ENCODE results near the gene ANKRD9. TPM values are rescaled to one million over a fixed set of nuclear protein-coding genes. Genes with fewer than 3 reads are reported as not detected.

Gene ANKRD9
- total and polyA plus RNA-seq, 8 donors, result 5.3 to 357 (median 27.0) TPM

DNA sequence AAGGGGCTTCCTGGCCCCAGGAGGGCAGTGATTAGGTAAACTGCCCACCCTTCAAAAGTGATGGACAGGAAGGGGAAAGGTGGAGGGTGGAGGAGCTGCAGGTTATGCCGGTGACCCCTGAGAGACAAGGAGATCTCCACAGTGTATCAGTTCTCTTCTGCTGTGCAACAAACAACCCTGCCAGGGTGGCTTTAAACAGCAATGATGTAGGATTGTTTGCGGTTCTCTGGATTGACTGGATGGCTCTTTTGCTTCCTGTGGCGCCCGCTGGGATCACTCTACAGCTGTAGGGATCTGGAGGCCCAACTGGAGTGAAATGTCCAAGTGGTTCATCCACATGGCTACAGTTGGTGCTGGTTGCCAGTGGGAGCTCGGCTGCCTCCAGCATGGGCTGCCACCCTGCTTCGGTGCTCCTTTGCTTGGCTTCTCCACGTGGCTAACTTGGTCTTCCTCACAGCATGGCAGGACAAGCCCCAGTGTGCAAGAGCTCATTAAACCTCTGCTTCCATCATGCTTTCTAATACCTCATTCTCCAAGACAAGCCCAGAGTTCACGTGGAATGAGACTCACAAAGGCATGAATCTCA is 8.6 kb upstream of the ANKRD9 start:
- 86 to 97% (median 88%) methylated on average over 7 to 8 of the region's 8 CpGs for WGBS, 5 donors
- Histone ChIP-seq H3K36me3 (no peaks in the 10 kb centered on the region), H3K27ac (no peak overlapping the region), H3K27me3 (no peaks in the 10 kb centered on the region), H3K4me3 (no peak overlapping the region), H3K9me3 (no peaks in the 10 kb centered on the region), H3K4me1 (peaks cover 0 to 17% (median 9%) of the 10 kb centered on the region in 4 donors)
- TF ChIP-seq POLR2AphosphoS5 (IDR thresholded peaks at IDR 0.05) (no peak), POLR2A (IDR thresholded peaks at IDR 0.05) (no peak), EP300 (IDR thresholded peaks at IDR 0.05) (no peak), CTCF (IDR thresholded peaks at IDR 0.05) (no peak)
- intact Hi-C loops (cut with DNase I; ENCODE audit: low total_unique reads), result loop anchor here (5.0 kb wide), 1 partner anchor 81 kb away; no protein-coding TSS in a partner anchor
- no peak for DNase-seq

DNA sequence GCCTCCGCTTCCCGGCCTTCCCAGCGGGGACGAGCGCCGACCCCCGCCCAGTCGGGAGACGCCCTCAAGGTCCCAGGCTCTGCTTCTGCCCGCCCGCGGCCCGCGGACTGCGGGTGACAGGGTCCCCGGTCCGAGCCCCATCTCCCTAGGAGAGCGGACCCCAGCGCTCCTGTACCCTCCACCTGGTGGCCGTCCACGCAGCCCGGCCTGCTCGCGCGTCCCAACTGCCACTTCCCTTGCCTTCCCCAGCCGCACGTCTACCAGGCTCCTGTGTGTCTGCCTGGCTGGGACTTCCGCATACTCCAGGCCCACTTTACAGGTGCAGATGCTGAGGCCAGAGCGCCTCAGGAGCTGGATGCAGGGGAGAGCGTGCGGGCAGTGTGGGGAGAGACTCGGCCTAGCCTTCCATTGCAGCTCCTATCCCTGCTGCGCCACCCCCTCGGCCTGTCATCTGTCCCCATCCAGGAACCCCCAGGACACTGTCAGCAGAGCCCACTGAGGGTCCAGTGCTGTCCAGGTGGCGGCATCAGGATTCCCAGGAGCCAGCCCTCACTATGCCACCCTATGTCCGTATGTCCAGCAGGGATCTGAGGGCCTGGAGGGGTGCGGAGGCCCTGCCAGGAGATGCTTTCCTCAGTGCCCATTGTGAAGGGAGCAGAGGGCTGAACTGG is 8.0 kb upstream of the ANKRD9 start:
- intact Hi-C loops (cut with DNase I; ENCODE audit: low total_unique reads), result loop anchor here (5.0 kb wide), 1 partner anchor 80 kb away; no protein-coding TSS in a partner anchor
- 25 to 90% (median 29%) methylated on average over 10 to 37 of the region's 37 CpGs for WGBS, 5 donors
- no peaks in the 10 kb centered on the region for H3K9me3 ChIP-seq
- H3K4me1 ChIP-seq, result peaks cover 0 to 14% (median 9%) of the 10 kb centered on the region in 4 donors
- H3K4me3 ChIP-seq, result peak overlapping the region; percentile 63 to 83 (median 72)
- H3K27me3 ChIP-seq, result no peaks in the 10 kb centered on the region
- H3K27ac ChIP-seq, result peak overlapping the region; percentile 28 to 82 (median 74)
- DNase-seq, result peak in 1 of 2 donors; percentile 58
- no peaks in the 10 kb centered on the region for H3K36me3 ChIP-seq
- TF ChIP-seq POLR2AphosphoS5 (IDR thresholded peaks at IDR 0.05), result no peak

- peak overlapping the region; percentile 63 to 83 (median 72) for H3K4me3 ChIP-seq
- no peaks in the 10 kb centered on the region for H3K36me3 ChIP-seq
- DNase-seq, result peak; percentile 68 to 84
- TF ChIP-seq POLR2AphosphoS5 (IDR thresholded peaks at IDR 0.05) (no peak), CTCF (IDR thresholded peaks at IDR 0.05) (peak in 5 of 7 experiments; percentile 32 to 100 (median 88)), EP300 (IDR thresholded peaks at IDR 0.05) (no peak), POLR2A (IDR thresholded peaks at IDR 0.05) (no peak)
- peak overlapping the region; percentile 28 to 82 (median 74) for H3K27ac ChIP-seq
- no peaks in the 10 kb centered on the region for H3K9me3 ChIP-seq
- H3K4me1 ChIP-seq, result peaks cover 0 to 14% (median 11%) of the 10 kb centered on the region in 4 donors
- WGBS, 5 donors, result 1 to 2% (median 1%) methylated on average over 16 to 93 of the region's 95 CpGs
- intact Hi-C loops (cut with DNase I; ENCODE audit: low total_unique reads), result loop anchor here (5.0 kb wide), 1 partner anchor 79 kb away; no protein-coding TSS in a partner anchor
- H3K27me3 ChIP-seq, result no peaks in the 10 kb centered on the region
Measured at GRCh38 chr14:102516531-102517391, 7.2 kb upstream of the ANKRD9 start.

GRCh38 chr14:102514987-102515733 is 5.6 kb upstream of the ANKRD9 start:
- Histone ChIP-seq H3K27me3 (no peaks in the 10 kb centered on the region), H3K27ac (no peak overlapping the region), H3K4me1 (peaks cover 12 to 30% (median 23%) of the 10 kb centered on the region in 4 donors), H3K9me3 (no peaks in the 10 kb centered on the region), H3K36me3 (no peaks in the 10 kb centered on the region), H3K4me3 (no peak overlapping the region)
- intact Hi-C loops (cut with DNase I; ENCODE audit: low total_unique reads), result loop anchor here (5.0 kb wide), 1 partner anchor 78 kb away; no protein-coding TSS in a partner anchor
- DNase-seq, result no peak
- WGBS, 5 donors, result 74 to 92% (median 85%) methylated on average over 8 to 12 of the region's 12 CpGs
- TF ChIP-seq EP300 (IDR thresholded peaks at IDR 0.05), result no peak
- no peak for TF ChIP-seq POLR2AphosphoS5 (IDR thresholded peaks at IDR 0.05)
- no peak for TF ChIP-seq POLR2A (IDR thresholded peaks at IDR 0.05)
- TF ChIP-seq CTCF (IDR thresholded peaks at IDR 0.05), result no peak

Measured in stomach (tissue), 9 donors.